SIG-M5 (cell line): ENCODE measurements around the gene MEIKIN.

ENCODE experiments used
- DNase-seq: peaks from one replicate; lab custom pipeline; 2025; lab: John Stamatoyannopoulos, UW

MEIKIN gene, protein sequence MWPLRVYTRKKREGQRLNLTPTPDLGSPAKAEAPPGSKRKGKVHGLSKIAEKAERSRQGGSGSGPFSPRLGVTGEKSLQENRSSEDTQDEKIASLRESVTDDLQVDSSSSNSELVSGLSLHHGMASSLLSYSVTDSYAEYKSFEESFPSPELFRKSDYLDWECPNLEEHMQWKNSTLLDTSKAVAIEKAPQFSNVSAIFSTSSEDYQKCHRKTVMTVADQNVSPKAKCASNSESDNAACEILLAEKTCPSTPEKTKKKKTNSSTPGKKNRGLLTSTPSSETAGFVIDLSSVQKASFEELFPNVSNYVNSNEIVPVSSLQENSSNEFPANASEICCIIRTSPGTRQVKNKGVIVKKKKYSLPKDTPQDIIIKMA

GRCh38 chr5:131945551-131946168 is at the start of gene MEIKIN:
Gene MEIKIN, minus strand, starts transcription at chr5:131945663. Its CDS starts 158 bp downstream, at chr5:131945505.
- DNase-seq: no peak

DNA sequence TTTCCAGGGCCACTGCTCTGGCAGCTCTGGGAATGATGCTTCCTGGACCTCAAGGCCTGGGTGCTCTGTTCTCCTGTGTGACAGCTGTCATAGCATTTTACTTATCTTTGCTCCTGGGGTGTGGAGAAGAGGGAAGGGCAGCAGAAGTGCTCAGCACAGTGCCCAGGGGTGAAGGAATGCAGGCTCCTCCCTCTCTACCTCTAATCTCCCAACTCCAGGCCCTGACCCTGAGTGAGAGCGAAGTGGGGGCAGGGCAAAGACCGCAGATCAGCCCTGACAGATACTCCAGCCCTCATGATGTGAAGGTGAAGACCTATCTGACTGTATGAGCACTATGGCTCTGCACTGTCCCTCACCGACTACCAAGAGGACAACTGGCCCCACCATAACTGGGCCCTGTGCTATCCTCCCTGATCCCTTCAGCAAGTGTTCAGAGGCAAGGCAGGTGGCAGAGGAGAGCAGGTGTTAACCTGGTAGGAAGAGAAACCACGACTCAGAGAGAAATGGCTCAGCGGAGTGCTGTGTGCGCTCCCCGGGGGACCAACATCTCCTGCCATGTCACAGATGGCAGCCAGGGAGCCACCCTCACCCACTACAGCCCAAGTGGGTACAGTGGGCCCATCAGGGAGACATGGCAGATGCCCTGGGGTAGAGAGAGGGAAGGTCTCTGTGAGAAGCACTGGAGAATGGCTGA is 49.2 kb upstream of the MEIKIN start:
- no peak for DNase-seq

GRCh38 chr5:131994090-131994489 is 48.6 kb upstream of the MEIKIN start:
- DNase-seq: no peak

GRCh38 chr5:131993676-131994075 is 48.2 kb upstream of the MEIKIN start:
- no peak for DNase-seq

- DNase-seq: no peak
Measured at GRCh38 chr5:131992370-131992769, 46.9 kb upstream of the MEIKIN start.

- DNase-seq: no peak
Measured at GRCh38 chr5:131991593-131992324, 46.3 kb upstream of the MEIKIN start.

- DNase-seq: no peak
Measured at GRCh38 chr5:131990716-131991115, 45.3 kb upstream of the MEIKIN start.

DNA sequence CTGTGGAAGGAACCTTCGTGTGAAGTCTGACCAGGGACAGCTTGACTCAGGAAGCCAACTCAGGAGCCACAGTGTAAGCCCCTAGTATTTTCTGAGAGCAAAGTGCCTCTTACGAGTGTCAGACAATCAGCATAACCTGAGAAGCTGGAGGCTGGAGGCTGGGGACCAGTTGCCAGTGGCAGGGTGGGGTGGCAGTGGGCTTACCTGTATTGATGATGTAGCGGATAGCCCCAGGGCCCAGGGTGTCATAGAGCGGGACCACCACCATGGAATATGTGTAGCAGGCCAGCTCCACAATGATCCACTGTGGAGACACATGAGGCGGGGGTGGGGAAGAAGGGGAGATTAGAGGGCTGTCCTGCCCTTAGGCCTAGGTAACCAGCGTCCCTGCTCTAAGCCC is 43.1 kb upstream of the MEIKIN start:
- DNase-seq: no peak

DNA sequence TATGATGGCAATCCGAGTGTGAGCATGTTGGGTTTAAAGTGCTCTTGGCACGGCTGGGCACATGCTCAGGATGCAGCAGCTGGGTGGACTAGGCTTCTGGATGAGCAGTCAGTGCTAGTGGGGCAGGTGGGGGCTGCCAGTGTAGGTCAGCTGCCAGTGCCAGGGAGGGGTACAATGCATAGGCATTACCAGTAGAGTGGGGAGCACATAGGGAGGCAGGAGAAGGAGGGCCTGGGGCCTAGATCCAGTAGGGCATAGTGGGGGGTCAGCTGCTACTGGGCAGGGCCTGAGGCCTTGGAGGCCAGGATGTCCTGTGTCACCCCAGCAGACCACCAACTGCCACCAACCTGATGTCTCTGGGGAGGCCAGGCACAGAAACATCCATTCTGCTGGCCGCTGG is 41.8 kb upstream of the MEIKIN start:
- no peak for DNase-seq

DNA sequence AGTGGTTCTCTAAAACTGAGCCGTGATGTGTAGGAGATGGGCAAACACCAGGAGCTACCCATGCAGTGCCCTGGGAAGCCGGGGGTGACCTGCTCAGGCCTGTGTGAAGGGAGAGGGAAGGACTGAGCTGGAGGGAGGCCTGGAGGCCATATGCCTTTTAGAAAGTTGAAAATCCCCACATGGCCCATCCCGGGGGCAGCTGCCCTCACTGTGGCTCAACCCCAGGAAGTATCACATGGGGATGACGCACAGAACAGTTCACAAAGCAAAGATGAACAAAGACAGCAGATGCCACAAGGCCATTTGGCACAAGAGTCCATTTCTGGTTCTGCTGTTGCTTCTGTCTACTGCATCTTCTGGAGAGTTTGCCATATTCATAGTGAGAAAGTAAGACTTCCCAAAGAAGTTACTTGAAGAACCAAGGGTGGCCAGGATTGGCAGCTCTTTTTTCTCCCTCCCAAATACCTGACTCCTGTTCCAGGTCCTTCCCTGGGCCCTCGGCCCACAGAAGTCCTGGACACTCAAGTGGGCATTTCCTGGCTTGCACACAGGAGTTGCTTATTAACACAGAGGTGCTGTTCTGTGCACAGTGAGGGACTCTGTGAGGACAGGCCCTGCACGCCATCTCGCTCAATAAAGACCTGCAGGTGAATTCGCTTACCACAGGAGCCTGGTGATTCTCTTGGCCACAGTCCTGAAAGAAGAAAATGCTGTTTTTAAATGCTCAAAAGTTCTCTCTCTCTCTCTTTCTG is 40.9 kb upstream of the MEIKIN start:
- no peak for DNase-seq

DNA sequence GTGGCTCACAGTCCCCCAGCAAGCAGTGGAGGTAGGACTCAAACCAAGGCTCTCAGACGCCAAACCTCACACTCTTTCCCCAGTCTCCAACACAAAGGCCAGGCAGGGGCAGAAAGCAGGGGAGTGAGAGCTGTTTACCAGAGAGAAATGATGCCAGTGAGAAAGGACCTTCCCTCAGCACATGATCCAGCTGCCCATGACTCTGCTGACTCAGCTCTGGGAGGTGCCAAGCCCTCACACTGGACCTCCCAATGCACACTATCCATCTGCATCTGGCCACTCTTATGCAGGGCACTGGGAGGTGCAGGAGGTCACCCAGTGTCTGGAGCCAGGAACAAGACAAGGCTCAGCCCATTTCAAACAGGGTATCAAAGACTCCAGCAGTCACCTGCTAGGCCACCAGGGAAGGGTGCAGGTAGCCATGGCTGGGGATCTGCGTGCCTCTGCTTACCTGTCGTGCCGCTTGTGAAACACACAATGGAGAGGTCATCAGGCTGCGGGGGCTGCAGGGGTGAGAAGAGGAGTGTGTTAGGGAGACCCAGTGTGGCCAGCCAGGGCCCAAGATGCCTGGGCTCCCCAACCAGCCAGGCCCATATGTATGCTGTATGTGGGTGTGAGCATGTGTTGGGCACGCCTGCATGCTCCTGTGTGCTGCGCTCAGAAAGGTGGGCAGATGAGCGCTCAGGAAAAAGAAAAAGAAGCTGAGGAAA is 39.6 kb upstream of the MEIKIN start:
- DNase-seq: no peak

DNA sequence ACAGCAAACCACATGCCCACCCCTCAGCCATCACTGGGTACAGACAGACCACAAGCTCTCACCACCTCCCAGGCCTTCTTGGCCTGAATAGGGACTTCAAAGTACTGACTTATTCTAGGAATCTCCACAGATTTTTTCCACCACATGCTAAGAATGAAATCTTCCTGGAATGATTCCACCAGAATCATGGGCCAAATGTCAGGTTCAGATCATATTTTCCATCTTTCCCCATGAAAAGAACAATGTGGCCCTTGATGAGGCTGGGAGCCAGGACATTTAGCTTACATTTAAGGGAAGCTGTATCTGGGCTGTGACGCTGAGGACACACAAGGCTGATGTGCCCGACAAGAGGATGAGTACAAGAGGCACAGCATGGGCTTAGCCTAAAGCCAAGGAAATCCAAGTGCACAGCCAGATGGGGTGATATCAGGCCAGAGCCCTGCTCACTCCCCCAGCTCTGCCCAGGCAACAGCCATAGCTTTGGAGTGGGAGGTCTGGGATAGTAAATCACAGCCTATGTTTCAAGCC is 37.8 kb upstream of the MEIKIN start:
- no peak for DNase-seq

GRCh38 chr5:131981516-131981915 is 36.1 kb upstream of the MEIKIN start:
- DNase-seq: no peak

DNA sequence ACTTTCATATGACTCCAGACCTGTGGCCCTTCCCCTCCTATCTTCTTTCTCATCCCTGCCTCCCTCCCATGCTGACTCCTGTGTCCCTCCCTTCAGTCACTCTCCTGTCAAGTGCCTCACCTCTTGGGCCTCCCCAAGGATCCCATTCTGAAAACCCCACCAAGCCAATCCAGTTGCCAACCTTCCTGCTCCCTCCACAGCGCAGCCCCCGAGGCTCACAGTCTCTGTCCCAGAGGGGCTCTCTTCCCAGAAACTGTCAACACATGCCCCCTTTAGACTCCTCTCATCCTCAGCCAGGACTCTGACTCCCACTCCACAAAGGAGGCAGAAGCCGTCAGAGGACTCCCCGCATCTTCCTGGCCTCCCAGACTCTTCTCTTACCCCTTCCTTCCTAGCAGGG is 35.2 kb upstream of the MEIKIN start:
- DNase-seq: no peak

- no peak for DNase-seq
Measured at GRCh38 chr5:131979816-131980215, 34.4 kb upstream of the MEIKIN start.

DNA sequence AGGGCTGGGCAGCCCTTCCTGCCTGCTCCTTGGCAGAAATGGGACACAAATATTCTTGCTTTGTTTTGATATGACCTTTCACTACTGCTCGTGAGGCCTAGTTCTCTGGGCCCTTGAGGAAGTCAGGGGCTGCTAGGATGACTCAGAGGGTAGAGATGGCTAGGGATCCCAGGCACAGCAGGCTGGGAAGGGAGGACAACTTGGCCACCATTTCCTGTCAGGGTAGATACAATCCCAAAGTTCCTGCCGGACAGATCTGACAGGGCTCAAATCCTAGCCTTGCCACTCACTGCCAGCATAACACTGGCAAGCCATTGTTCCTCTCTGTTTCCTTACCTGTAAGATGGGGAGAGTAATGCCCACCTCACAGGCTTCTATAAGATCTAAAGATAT is 31.7 kb upstream of the MEIKIN start:
- DNase-seq: no peak

GRCh38 chr5:131976414-131977211 is 31.1 kb upstream of the MEIKIN start:
- no peak for DNase-seq

GRCh38 chr5:131974956-131975726 is 29.7 kb upstream of the MEIKIN start:
- no peak for DNase-seq

DNA sequence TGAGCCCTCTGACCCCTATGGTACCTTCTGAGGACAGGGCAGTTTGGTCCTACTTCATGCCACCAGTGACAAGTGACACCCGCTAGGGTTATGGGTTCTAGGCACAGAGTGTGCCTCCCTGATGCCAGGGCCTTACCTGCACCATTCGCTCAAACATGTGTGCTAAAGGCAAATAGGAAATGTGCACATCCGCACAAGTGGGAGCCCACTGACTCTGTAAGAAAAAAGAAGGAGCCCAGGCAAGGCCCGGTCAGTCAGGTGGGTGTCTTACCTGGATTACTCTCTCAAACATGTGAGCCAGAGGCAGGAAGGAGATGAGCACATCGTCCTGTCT is 29.1 kb upstream of the MEIKIN start:
- DNase-seq: no peak
